Mesenchymal stem cell (in vitro differentiated cells and primary cell): ENCODE measurements around the gene RAB13. TPM values are rescaled to one million over a fixed set of nuclear protein-coding genes. Genes with fewer than 3 reads are reported as not detected.
"Not testable (repeated sequence)": the region's sequence is repeated elsewhere in the genome, so short reads cannot be mapped to it uniquely, and the experiment has no call there.

Experiments
- DNase-seq: peaks from one replicate; pipeline ENCODE4 v3.0.0-alpha.2; 2013
- H2AFZ ChIP-seq: one replicate; pipeline ENCODE4 v1.6.1; 2013; ENCODE audit warnings: low read depth, mild to moderate bottlenecking, control low read depth, inconsistent platforms, low read length, moderate library complexity
- H2AK5ac ChIP-seq: 2 replicates; pipeline ENCODE4 v1.6.1; 2013; ENCODE audit warnings: low read length, moderate library complexity, mild to moderate bottlenecking, inconsistent platforms; ENCODE audit not compliant: severe bottlenecking
- H2BK120ac ChIP-seq: one replicate; pipeline ENCODE4 v1.6.1; 2013; ENCODE audit warnings: low read depth, mild to moderate bottlenecking, inconsistent platforms, low read length, moderate library complexity
- H2BK12ac ChIP-seq, 2 experiments: one replicate each; pipeline ENCODE4 v1.6.1; 2013; ENCODE audit warnings: inconsistent platforms in 2 of 2, low read length in 2 of 2, mild to moderate bottlenecking in 2 of 2, moderate library complexity in 2 of 2, control low read depth in 1 of 2
- H2BK15ac ChIP-seq: one replicate; pipeline ENCODE4 v1.6.1; 2013; ENCODE audit warnings: mild to moderate bottlenecking, low read depth, inconsistent platforms; ENCODE audit not compliant: poor library complexity, severe bottlenecking
- H2BK5ac ChIP-seq: 2 replicates; pipeline ENCODE4 v1.6.1; 2013; ENCODE audit warnings: low read depth, mild to moderate bottlenecking, low read length, control low read depth, inconsistent platforms; ENCODE audit not compliant: poor library complexity, severe bottlenecking
- H3K14ac ChIP-seq, 2 experiments: one replicate each; pipeline ENCODE4 v1.6.1; 2013; ENCODE audit warnings: inconsistent platforms in 2 of 2, low read length in 2 of 2, control low read depth in 1 of 2, mild to moderate bottlenecking in 1 of 2, moderate library complexity in 1 of 2
- H3K18ac ChIP-seq, 2 experiments: one replicate each; pipeline ENCODE4 v1.6.1; 2013; ENCODE audit warnings: inconsistent platforms in 2 of 2, low read length in 2 of 2, control low read depth in 1 of 2, low read depth in 1 of 2, mild to moderate bottlenecking in 1 of 2
- H3K23ac ChIP-seq, 2 experiments: one replicate each; pipeline ENCODE4 v1.6.1; 2013; ENCODE audit warnings: inconsistent platforms in 2 of 2, low read length in 2 of 2, mild to moderate bottlenecking in 2 of 2, moderate library complexity in 2 of 2, control low read depth in 1 of 2
- H3K27ac ChIP-seq: 2 replicates; pipeline ENCODE4 v1.5.1; 2013; ENCODE audit warnings: mild to moderate bottlenecking, moderate library complexity, low read length, control low read depth, inconsistent platforms; ENCODE audit not compliant: poor library complexity, severe bottlenecking
- H3K27me3 ChIP-seq, 2 experiments: 2 replicates each; pipeline versions ENCODE4 v1.6.1 to v1.7.0; 2013; ENCODE audit warnings: low read length in 2 of 2, mild to moderate bottlenecking in 2 of 2, moderate library complexity in 2 of 2, control low read depth in 1 of 2, inconsistent platforms in 1 of 2; ENCODE audit not compliant: control insufficient read depth in 1 of 2, insufficient read depth in 1 of 2
- H3K36me3 ChIP-seq, 2 experiments: 2 replicates each; pipeline versions ENCODE4 v1.6.1 to v1.7.0; 2013; ENCODE audit warnings: low read length in 2 of 2, control low read depth in 1 of 2, inconsistent platforms in 1 of 2, low read depth in 1 of 2, mild to moderate bottlenecking in 1 of 2; ENCODE audit not compliant: insufficient read depth in 2 of 2, control insufficient read depth in 1 of 2
- H3K4ac ChIP-seq, 2 experiments: one replicate each; pipeline ENCODE4 v1.6.1; 2013; ENCODE audit warnings: inconsistent platforms in 2 of 2, low read length in 2 of 2, mild to moderate bottlenecking in 2 of 2, moderate library complexity in 2 of 2, control low read depth in 1 of 2, low read depth in 1 of 2
- H3K4me1 ChIP-seq: 2 replicates; pipeline ENCODE4 v1.6.1; 2013; ENCODE audit warnings: low read depth, low read length, control low read depth; ENCODE audit not compliant: control insufficient read depth, insufficient read depth
- H3K4me2 ChIP-seq: 2 replicates; pipeline ENCODE4 v1.6.1; 2013; ENCODE audit warnings: low read length, mild to moderate bottlenecking, inconsistent platforms; ENCODE audit not compliant: poor library complexity, severe bottlenecking
- H3K4me3 ChIP-seq, 2 experiments: 2 replicates each; pipeline versions ENCODE4 v1.5.1 to v1.7.0; 2013; ENCODE audit warnings: low read length in 2 of 2, mild to moderate bottlenecking in 2 of 2, control low read depth in 1 of 2, low read depth in 1 of 2; ENCODE audit not compliant: insufficient read depth in 1 of 2
- H3K79me1 ChIP-seq: replicated peaks from 2 replicates; pipeline ENCODE4 v1.6.1; 2013; ENCODE audit warnings: mild to moderate bottlenecking, control low read depth, low read length, inconsistent platforms; ENCODE audit not compliant: poor library complexity, severe bottlenecking
- H3K9ac ChIP-seq: 2 replicates; pipeline ENCODE4 v1.7.0; 2013; ENCODE audit warnings: mild to moderate bottlenecking, low read length, moderate library complexity
- H3K9me3 ChIP-seq: 2 replicates; pipeline ENCODE4 v1.7.0; 2013; ENCODE audit warnings: mild to moderate bottlenecking, low read length; ENCODE audit not compliant: control insufficient read depth
- H4K8ac ChIP-seq: one replicate; pipeline ENCODE4 v1.6.1; 2013; ENCODE audit warnings: inconsistent platforms, mild to moderate bottlenecking, low read length, moderate library complexity
- H4K91ac ChIP-seq: one replicate; pipeline ENCODE4 v1.6.1; 2013; ENCODE audit warnings: mild to moderate bottlenecking, low read length, inconsistent platforms
- WGBS: methylation state at CpG from one replicate; pipeline ENCODE4 v1.1.7; 2013; ENCODE audit warnings: mixed read lengths; 5-methylcytosine and 5-hydroxymethylcytosine counted together
- polyA plus RNA-seq, 2 experiments: library from polyadenylated mRNA; stranded (reverse); fragments of 200-250 nt; gene quantifications; one replicate each; pipeline ENCODE4 v1.2.3, GENCODE V29; 2013

RAB13 gene
- polyA plus RNA-seq (2013, experiment 1 of 2), result 464 TPM
- 450 TPM for polyA plus RNA-seq (2013, experiment 2 of 2)

DNA sequence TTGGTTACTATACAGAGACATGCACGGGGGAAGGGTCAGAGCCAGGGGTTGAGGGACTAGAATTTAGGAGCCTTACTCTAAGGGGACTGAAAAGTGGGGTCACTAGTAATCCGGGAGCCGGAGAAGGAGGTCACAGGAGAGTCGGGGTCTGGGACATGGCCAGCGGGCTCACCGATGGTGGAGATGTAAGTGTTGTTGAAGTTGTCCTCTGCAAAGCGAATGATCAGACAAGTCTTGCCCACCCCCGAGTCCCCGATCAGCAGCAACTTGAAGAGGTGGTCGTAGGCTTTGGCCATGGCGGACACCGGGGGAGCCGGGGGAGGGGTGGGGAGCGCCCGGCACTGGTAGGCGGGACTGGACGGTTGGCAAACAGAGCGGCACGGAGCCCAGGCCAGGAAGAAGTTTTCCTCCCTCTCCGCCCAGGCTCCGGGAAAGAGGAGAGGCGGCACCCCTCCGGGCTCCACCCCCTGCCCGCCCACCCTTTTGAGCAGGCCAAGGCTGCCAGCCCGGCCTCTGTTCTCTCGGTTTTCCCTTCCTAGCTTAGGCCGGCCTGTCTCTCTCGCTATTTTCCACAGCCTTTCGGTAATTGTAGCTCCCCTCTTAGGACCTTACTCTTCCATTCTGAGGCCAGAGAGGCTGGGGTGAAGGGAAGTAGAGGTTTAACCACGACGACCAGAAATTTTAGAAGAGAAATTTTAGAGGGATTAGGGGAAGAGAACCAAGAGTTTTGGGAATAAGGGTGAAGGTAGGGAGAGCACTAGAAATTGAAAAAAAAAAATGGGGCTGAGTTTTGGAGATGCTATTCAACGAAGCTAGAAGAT is at the start of gene RAB13:
RAB13 (minus strand) TSS at position 399 of the 821 bp plus-strand sequence; CDS start at position 296, 103 bp downstream.
- H3K9ac ChIP-seq, result peak within 1 kb of the TSS; percentile 99
- peak within 1 kb of the TSS; percentile 51 for H2AFZ ChIP-seq
- peaks cover 2% of the 10 kb centered on the region for H3K4me1 ChIP-seq
- peak within 1 kb of the TSS; percentile 38 for H4K8ac ChIP-seq
- H3K79me1 ChIP-seq, result peaks cover 15% of the 10 kb centered on the region
- peak within 1 kb of the TSS; percentile 51 to 52 for H2BK12ac ChIP-seq
- H3K4me3 ChIP-seq, result peak within 1 kb of the TSS; percentile 55 to 99
- peak within 1 kb of the TSS; percentile 92 for H3K27ac ChIP-seq
- peak within 1 kb of the TSS; percentile 20 for H4K91ac ChIP-seq
- peak within 1 kb of the TSS; percentile 14 to 41 for H3K14ac ChIP-seq
- peak within 1 kb of the TSS; percentile 3 for H2BK120ac ChIP-seq
- under 1% methylated on average over 22 of the region's 32 CpGs for WGBS
- peak within 1 kb of the TSS; percentile 88 for H3K4me2 ChIP-seq
- H3K27me3 ChIP-seq, result no peaks in the 10 kb centered on the region
- H2BK15ac ChIP-seq, result no peak within 1 kb of the TSS
- H2AK5ac ChIP-seq, result peak within 1 kb of the TSS; percentile 8
- H3K23ac ChIP-seq, result peak within 1 kb of the TSS in 1 of 2 experiments; percentile 41
- peak within 1 kb of the TSS; percentile 25 to 90 for H3K18ac ChIP-seq
- H2BK5ac ChIP-seq, result peak within 1 kb of the TSS; percentile 12
- peak; percentile 92 for DNase-seq
- H3K9me3 ChIP-seq, result no peaks in the 10 kb centered on the region
- H3K4ac ChIP-seq, result peak within 1 kb of the TSS; percentile 16 to 82
- peaks cover 18 to 32% of the 10 kb centered on the region in 2 experiments for H3K36me3 ChIP-seq

DNA sequence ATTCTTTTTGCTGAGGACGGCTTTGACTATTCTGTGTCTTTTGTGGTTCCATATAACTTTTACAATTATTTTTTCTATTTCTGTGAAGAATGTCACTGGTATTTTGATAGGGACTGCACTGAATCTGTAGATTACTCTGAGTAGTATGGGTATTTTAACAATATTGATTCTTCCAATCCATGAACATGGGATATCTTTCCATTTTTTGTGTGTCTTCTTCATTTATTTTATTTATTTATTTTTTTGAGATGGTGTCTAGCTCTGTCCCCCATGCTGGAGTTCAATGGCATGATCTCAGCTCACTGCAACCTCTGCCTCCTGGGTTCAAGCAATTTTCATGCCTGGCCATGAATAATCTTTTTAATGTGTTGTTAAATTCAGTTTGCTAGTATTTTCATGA is 47.6 kb upstream of the RAB13 start:
- not testable (repeated sequence) for H3K4ac ChIP-seq, H4K8ac ChIP-seq, H3K36me3 ChIP-seq, H2AFZ ChIP-seq, H3K4me1 ChIP-seq, H2BK5ac ChIP-seq, H2BK12ac ChIP-seq, DNase-seq, H2AK5ac ChIP-seq, H3K9ac ChIP-seq, H2BK15ac ChIP-seq, H3K79me1 ChIP-seq, H4K91ac ChIP-seq, H3K14ac ChIP-seq, H3K4me3 ChIP-seq, H3K27me3 ChIP-seq, H2BK120ac ChIP-seq, H3K27ac ChIP-seq, H3K18ac ChIP-seq, H3K4me2 ChIP-seq, H3K23ac ChIP-seq
- H3K9me3 ChIP-seq, result peaks cover 10% of the 10 kb centered on the region
- WGBS, result no CpG with 5 or more reads among the region's 1 CpG

DNA sequence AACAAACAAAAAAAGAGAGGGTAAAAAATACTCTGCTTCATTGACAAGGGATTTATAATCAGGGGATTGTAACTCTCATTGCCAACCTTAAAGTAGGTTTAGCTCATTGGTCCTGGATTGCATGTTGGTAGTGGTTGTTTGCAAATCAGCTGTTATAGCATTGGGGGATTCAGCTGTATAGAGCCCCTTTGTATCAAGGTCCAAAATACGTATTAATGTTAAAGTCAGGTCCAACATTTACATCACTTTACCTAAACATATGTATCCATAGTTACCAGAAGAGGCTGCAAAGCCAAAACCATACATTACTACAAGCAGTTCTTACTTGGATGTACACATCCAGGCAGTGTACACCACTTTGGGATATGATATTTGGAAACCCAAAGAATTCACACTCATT is 33.8 kb upstream of the RAB13 start:
- Histone ChIP-seq H2BK12ac (no peak overlapping the region), H3K36me3 (no peaks in the 10 kb centered on the region), H4K8ac (no peak overlapping the region), H2BK120ac (no peak overlapping the region), H3K23ac (no peak overlapping the region), H3K27ac (no peak overlapping the region), H3K9ac (no peak overlapping the region), H3K27me3 (no peaks in the 10 kb centered on the region), H2BK5ac (no peak overlapping the region), H2AK5ac (no peak overlapping the region), H3K18ac (no peak overlapping the region), H3K79me1 (no peaks in the 10 kb centered on the region), H3K4me2 (no peak overlapping the region), H4K91ac (no peak overlapping the region), H3K9me3 (no peaks in the 10 kb centered on the region), H3K4me3 (no peak overlapping the region), H3K4me1 (no peaks in the 10 kb centered on the region), H2BK15ac (no peak overlapping the region), H3K14ac (no peak overlapping the region), H2AFZ (no peak overlapping the region), H3K4ac (no peak overlapping the region)
- DNase-seq, result no peak
- 90% methylated on average over 1 of the region's 1 CpG for WGBS

DNA sequence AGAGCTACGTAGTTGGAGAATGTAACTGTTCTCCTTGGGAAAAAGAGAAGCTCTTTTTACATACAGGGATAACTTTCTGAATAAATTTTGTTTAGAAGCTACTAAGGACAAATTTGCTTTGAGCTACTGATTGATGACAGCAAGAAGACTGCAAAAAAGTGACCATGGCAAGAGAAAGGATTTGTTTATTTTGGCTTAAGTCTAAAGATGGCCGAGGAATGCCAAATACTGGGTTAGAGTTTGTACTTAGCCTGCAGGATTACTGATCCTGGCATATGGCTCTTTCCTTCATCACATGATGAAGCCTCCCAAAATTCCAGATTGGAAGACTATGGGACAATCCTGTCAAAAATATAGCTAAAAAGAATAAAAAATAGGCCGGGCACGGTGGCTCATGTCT is 33.1 kb upstream of the RAB13 start:
- H3K4me1 ChIP-seq, result no peaks in the 10 kb centered on the region
- H3K4ac ChIP-seq, result no peak overlapping the region
- no peak overlapping the region for H4K8ac ChIP-seq
- H3K9ac ChIP-seq, result no peak overlapping the region
- H3K4me2 ChIP-seq, result no peak overlapping the region
- H3K4me3 ChIP-seq, result no peak overlapping the region
- H2AK5ac ChIP-seq, result no peak overlapping the region
- H3K14ac ChIP-seq, result no peak overlapping the region
- 97% methylated on average over 3 of the region's 4 CpGs for WGBS
- H2BK120ac ChIP-seq, result no peak overlapping the region
- H2BK15ac ChIP-seq, result no peak overlapping the region
- no peaks in the 10 kb centered on the region for H3K79me1 ChIP-seq
- no peaks in the 10 kb centered on the region for H3K36me3 ChIP-seq
- H3K23ac ChIP-seq, result no peak overlapping the region
- H2AFZ ChIP-seq, result no peak overlapping the region
- no peak overlapping the region for H2BK5ac ChIP-seq
- DNase-seq, result no peak
- H3K27ac ChIP-seq, result no peak overlapping the region
- H2BK12ac ChIP-seq, result no peak overlapping the region
- no peaks in the 10 kb centered on the region for H3K9me3 ChIP-seq
- H4K91ac ChIP-seq, result no peak overlapping the region
- H3K18ac ChIP-seq, result no peak overlapping the region
- no peaks in the 10 kb centered on the region for H3K27me3 ChIP-seq
